NT2/D1 (cell line): Measurements from ENCODE around the gene RREB1.

Source experiments
- SUZ12 ChIP-seq: IDR thresholded peaks from 2 replicates; pipeline ENCODE4 v1.6.1; 2011; ENCODE audit not compliant: insufficient read length, insufficient read depth; ENCODE audit errors: extremely low read depth
- ZNF274 ChIP-seq: IDR thresholded peaks from 2 replicates; pipeline ENCODE4 v1.6.1; 2011; ENCODE audit warnings: mild to moderate bottlenecking, low read depth, low read length

DNA sequence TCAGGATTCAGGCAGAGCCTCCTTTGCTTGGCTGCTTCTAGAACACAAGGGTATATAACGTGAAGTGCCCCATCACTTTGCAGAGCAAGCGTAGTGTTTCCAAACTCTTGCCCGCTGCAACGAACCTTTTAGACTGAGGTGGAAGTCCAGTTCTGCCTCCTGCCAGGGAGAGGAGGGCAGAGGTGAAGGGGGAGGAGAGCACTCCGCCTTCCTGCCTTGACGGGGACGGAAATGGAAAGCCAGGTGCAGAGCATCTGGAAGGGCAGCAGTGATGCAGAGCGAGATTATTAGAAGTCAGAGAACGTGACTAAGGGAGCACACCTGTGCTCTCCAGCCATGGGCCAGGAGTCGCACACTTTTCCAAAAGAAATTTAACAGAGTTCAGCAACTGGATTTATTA, 63.4 kb downstream of the RREB1 start:
- no peak for TF ChIP-seq ZNF274
- no peak for TF ChIP-seq SUZ12
